Measurements from ENCODE around the gene ZP3. TPM values are rescaled to one million over a fixed set of nuclear protein-coding genes. Genes with fewer than 3 reads are reported as not detected.
"Not testable (repeated sequence)": the region's sequence is repeated elsewhere in the genome, so short reads cannot be mapped to it uniquely, and the experiment has no call there.

Gene ZP3
- total RNA-seq, 1 donor from 2014 or later, result not detected

DNA sequence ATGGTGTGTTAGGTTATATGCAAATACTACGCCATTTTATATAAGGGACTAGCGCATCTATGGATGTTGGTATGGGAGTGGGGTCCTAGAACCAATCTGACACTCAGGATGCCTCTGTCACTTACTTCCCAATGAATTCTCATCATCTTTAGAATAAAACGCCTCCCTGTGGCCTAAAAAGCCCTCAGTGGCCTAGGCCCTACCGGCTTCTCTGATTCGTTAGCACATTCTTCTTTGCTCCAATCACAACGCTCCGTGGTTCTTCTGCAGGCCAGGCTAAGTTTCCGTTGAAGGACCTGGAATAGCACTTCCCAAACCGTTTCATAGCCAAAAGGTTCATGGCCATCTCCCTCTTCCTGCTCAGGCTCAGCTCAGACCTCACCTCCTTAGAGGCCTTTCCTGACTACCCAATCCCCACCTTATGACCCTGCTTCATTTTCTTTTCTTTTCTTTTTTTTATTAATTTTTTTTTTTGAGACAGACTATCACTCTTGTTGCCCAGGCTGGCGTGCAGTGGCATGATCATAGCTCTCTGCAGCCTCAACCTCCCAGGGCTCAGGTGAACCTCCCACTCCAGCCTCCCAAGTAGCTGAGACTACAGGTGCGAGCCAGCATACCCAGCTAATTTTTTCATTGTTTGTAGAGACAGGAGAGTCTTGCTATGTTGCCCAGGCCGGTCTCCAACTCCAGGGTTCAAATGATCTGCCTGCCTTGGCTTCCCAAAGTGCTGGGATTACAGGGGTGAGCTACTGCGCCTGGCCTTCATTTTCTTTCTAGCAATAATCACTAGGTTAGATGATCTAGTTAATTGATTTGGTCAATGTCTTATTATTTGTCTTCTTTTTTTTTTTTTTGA is 41.4 kb upstream of the ZP3 start:
- no peak for DNase-seq (ENCODE audit: low spot score, unreplicated experiment)
- TF ChIP-seq, protein P1, sequence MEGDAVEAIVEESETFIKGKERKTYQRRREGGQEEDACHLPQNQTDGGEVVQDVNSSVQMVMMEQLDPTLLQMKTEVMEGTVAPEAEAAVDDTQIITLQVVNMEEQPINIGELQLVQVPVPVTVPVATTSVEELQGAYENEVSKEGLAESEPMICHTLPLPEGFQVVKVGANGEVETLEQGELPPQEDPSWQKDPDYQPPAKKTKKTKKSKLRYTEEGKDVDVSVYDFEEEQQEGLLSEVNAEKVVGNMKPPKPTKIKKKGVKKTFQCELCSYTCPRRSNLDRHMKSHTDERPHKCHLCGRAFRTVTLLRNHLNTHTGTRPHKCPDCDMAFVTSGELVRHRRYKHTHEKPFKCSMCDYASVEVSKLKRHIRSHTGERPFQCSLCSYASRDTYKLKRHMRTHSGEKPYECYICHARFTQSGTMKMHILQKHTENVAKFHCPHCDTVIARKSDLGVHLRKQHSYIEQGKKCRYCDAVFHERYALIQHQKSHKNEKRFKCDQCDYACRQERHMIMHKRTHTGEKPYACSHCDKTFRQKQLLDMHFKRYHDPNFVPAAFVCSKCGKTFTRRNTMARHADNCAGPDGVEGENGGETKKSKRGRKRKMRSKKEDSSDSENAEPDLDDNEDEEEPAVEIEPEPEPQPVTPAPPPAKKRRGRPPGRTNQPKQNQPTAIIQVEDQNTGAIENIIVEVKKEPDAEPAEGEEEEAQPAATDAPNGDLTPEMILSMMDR (IDR thresholded peaks at IDR 0.05; ENCODE audit: unreplicated experiment), result no peak
- H3K36me3 Mint-ChIP-seq (ENCODE audit: insufficient read depth), result no peaks in the 10 kb centered on the region
- H3K27ac Mint-ChIP-seq, result no peak overlapping the region
- H3K9me3 Mint-ChIP-seq (ENCODE audit: low read depth), result no peaks in the 10 kb centered on the region
- H3K4me3 Mint-ChIP-seq (ENCODE audit: low read depth), result no peak overlapping the region
- no peaks in the 10 kb centered on the region for H3K4me1 Mint-ChIP-seq (ENCODE audit: low read depth)
- no peaks in the 10 kb centered on the region for H3K27me3 Mint-ChIP-seq

DNA sequence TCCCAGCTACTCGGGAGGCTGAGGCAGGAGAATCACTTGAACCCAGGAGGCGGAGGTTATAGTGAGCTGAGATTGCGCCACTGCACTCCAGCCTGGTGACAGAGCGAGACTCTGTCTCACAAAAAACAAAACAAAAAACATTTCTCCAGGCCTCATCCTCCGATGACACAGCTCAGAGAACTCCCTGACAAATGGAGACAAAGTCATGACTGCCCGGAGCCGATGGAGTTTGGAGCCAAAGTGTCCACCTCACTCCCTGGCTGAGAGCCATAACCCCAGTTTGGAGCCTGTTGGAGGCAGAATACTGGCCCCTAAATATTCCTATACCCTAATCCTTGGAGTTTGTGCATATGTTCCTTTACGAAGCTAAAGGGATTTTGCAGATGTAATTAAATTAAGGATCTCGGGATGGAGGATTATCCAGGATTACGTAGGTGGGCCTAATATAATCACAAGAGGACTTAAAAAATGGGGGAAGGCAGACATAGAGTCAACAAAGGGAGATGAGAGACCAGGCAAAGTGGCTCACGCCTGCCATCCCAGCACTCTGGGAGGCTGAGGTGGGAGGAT is 38.0 kb upstream of the ZP3 start:
- H3K36me3 Mint-ChIP-seq (ENCODE audit: insufficient read depth), result no peaks in the 10 kb centered on the region
- no peak overlapping the region for H3K27ac Mint-ChIP-seq
- no peak overlapping the region for H3K4me3 Mint-ChIP-seq (ENCODE audit: low read depth)
- no peak for DNase-seq (ENCODE audit: low spot score, unreplicated experiment)
- H3K27me3 Mint-ChIP-seq, result no peaks in the 10 kb centered on the region
- TF ChIP-seq, protein P1 (IDR thresholded peaks at IDR 0.05; ENCODE audit: unreplicated experiment), result no peak
- H3K4me1 Mint-ChIP-seq (ENCODE audit: low read depth), result no peaks in the 10 kb centered on the region
- no peaks in the 10 kb centered on the region for H3K9me3 Mint-ChIP-seq (ENCODE audit: low read depth)

DNA sequence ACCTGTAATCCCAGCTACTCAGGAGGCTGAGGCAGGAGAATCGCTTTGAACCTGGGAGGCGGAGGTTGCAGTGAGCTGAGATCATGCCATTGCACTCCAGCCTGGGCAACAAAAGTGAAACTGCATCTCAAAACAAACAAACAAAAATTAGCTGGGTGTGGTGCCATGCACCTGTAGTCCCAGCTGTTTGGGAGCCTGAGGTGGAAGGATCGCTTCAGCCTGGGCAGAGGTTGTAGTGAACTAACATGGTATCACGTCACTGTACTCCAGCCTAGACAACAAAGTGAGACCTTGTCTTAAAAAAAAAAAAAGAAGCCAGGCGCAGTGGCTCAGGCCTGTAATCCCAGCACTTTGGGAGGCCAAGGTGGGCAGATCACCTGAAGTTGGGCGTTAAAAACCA is 37.0 kb upstream of the ZP3 start:
- not testable (repeated sequence) for H3K4me1 Mint-ChIP-seq (ENCODE audit: low read depth); H3K36me3 Mint-ChIP-seq (ENCODE audit: insufficient read depth); H3K27me3 Mint-ChIP-seq; H3K4me3 Mint-ChIP-seq (ENCODE audit: low read depth); DNase-seq (ENCODE audit: low spot score, unreplicated experiment); H3K9me3 Mint-ChIP-seq (ENCODE audit: low read depth); H3K27ac Mint-ChIP-seq

DNA sequence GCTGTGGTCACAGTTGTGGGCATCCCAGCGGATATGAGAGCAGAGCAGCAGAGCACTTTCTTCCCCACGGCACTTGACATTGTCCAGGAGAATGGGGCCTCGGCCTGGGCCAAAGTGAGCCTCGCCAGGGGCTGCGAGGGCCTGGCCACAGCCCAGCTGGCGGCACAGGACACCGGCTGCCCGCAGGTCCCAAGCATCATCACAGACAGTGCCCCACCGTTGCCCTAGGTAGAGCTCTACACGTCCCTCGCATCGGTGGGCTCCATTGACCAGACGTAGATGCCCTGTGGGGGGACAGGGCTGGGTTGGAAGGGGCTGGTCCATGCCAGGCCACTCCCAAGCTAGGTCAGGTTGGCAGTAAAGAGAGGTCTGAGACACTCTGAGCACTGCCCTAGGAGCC is 34.7 kb upstream of the ZP3 start:
- Mint-ChIP-seq H3K9me3 (ENCODE audit: low read depth) (no peaks in the 10 kb centered on the region), H3K4me3 (ENCODE audit: low read depth) (no peak overlapping the region), H3K36me3 (ENCODE audit: insufficient read depth) (no peaks in the 10 kb centered on the region), H3K27ac (no peak overlapping the region), H3K4me1 (ENCODE audit: low read depth) (peaks cover 2% of the 10 kb centered on the region), H3K27me3 (peaks cover 3% of the 10 kb centered on the region)
- DNase-seq (ENCODE audit: low spot score, unreplicated experiment), result no peak
- TF ChIP-seq, protein P1 (IDR thresholded peaks at IDR 0.05; ENCODE audit: unreplicated experiment), result no peak

DNA sequence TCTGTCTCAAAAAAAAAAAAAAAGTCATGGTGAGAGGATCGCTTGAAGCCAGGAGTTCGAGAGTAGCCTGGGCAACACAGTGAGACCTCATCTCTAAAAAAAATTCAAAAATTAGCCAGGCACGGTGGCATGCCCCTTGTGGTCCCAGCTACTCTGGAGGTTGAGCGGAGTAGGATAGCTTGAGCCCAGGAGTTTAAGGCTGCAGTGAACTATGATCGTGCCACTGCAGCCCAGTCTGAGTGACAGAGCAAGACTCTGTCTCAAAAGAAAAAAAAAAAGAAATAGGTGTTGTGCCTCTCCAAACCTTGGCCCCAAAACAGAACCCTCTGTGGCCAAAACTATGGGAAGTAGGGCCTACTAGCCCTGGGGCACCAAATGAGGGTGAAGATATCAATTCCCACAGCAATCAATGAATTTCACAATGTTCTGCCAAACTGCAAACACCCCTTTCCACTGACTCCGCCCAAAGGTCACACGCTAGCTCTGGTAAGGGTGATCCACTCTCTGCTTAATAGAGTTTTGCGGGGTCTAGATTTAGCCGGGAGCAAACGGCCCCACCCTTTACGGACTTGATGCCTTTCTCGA is 32.1 kb upstream of the ZP3 start:
- peak overlapping the region; percentile 73 for H3K4me3 Mint-ChIP-seq (ENCODE audit: low read depth)
- peak overlapping the region; percentile 89 for H3K27ac Mint-ChIP-seq
- peaks cover 2% of the 10 kb centered on the region for H3K4me1 Mint-ChIP-seq (ENCODE audit: low read depth)
- TF ChIP-seq, protein P1 (IDR thresholded peaks at IDR 0.05; ENCODE audit: unreplicated experiment), result no peak
- no peak for DNase-seq (ENCODE audit: low spot score, unreplicated experiment)
- no peaks in the 10 kb centered on the region for H3K9me3 Mint-ChIP-seq (ENCODE audit: low read depth)
- H3K36me3 Mint-ChIP-seq (ENCODE audit: insufficient read depth), result no peaks in the 10 kb centered on the region
- peaks cover 9% of the 10 kb centered on the region for H3K27me3 Mint-ChIP-seq

All from progenitor cell of endocrine pancreas (in vitro differentiated cells).